Choroid plexus epithelial cell (primary cell): ENCODE measurements around the gene TAF6.

ENCODE experiments used
- DNase-seq: peaks from one replicate; pipeline ENCODE4 v3.0.0-alpha.2; 2010; ENCODE audit warnings: low read depth
- H3K4me3 ChIP-seq: 2 replicates; pipeline ENCODE4 v1.5.1; 2011; ENCODE audit warnings: low read depth, mild to moderate bottlenecking, control low read depth, low read length, moderate library complexity
- CTCF ChIP-seq: conservative IDR thresholded peaks from 2 replicates; pipeline ENCODE4 v1.5.1; 2011; ENCODE audit warnings: low read depth, mild to moderate bottlenecking, control low read depth, inconsistent platforms, low read length, moderate library complexity

The TAF6 gene

GRCh38 chr7:100160067-100160466 lies 40.9 kb upstream of the TAF6 start:
- TF ChIP-seq CTCF = no peak
- no peak for DNase-seq

GRCh38 chr7:100159099-100159623 lies 40.0 kb upstream of the TAF6 start:
- H3K4me3 ChIP-seq = peak overlapping the region; percentile 77
- DNase-seq = no peak
- TF ChIP-seq CTCF = peak; percentile 2

More at GRCh38 chr7:100160067-100160466, 40.9 kb upstream of the TAF6 start:
- no peak overlapping the region for H3K4me3 ChIP-seq

GRCh38 chr7:100158229-100159098 lies 39.3 kb upstream of the TAF6 start, which contains the start of gene TRAPPC14:
TSS of gene TRAPPC14 (minus strand) at chr7:100158723. CDS start at chr7:100158499, 224 bp downstream.
- peak; percentile 82 for DNase-seq
- TF ChIP-seq CTCF = no peak
- peak within 1 kb of the TSS; percentile 77 for H3K4me3 ChIP-seq

GRCh38 chr7:100157334-100158228 lies 38.4 kb upstream of the TAF6 start:
- peak; percentile 49 for TF ChIP-seq CTCF
- peak; percentile 60 for DNase-seq
- peak overlapping the region; percentile 77 for H3K4me3 ChIP-seq

- H3K4me3 ChIP-seq = peak overlapping the region; percentile 77
- no peak for DNase-seq
- no peak for TF ChIP-seq CTCF
These were observed 37.8 kb upstream of the TAF6 start for GRCh38 chr7:100157069-100157333.

GRCh38 chr7:100156331-100157068 lies 37.3 kb upstream of the TAF6 start:
- no peak for DNase-seq
- TF ChIP-seq CTCF = no peak
- no peak overlapping the region for H3K4me3 ChIP-seq
